ENCODE data around the gene OR13H1.
"Not testable (repeated sequence)": the region's sequence is repeated elsewhere in the genome, so short reads cannot be mapped to it uniquely, and the experiment has no call there.

The OR13H1 gene

GRCh38 chrX:131543774-131544173 is at the start of gene OR13H1:
TSS of gene OR13H1 (plus strand) at chrX:131544074. CDS start at chrX:131544074, 0 bp downstream.
- DNase-seq = no peak

- DNase-seq = not testable (repeated sequence)
Observed at GRCh38 chrX:131501556-131501955, 42.3 kb upstream of the OR13H1 start.

- DNase-seq = no peak
Observed at GRCh38 chrX:131513159-131513914, 30.5 kb upstream of the OR13H1 start.

- DNase-seq = no peak
Observed at GRCh38 chrX:131521824-131522223, 22.1 kb upstream of the OR13H1 start.

- no peak for DNase-seq
Observed at GRCh38 chrX:131544218-131544617, 344 bp downstream of the OR13H1 start.

GRCh38 chrX:131549011-131549410 is 5.1 kb downstream of the OR13H1 start:
- no peak for DNase-seq

GRCh38 chrX:131552453-131552852 is 8.6 kb downstream of the OR13H1 start:
- not testable (repeated sequence) for DNase-seq

GRCh38 chrX:131558562-131558961 is 14.7 kb downstream of the OR13H1 start:
- DNase-seq = no peak

GRCh38 chrX:131564553-131565229 is 20.8 kb downstream of the OR13H1 start:
- DNase-seq = no peak

- no peak for DNase-seq
Observed at GRCh38 chrX:131565909-131566308, 22.0 kb downstream of the OR13H1 start.

GRCh38 chrX:131571348-131571747 is 27.5 kb downstream of the OR13H1 start:
- no peak for DNase-seq

GRCh38 chrX:131572372-131573014 is 28.6 kb downstream of the OR13H1 start:
- no peak for DNase-seq

- no peak for DNase-seq
Observed at GRCh38 chrX:131577413-131577812, 33.5 kb downstream of the OR13H1 start.

GRCh38 chrX:131577999-131578734 is 34.3 kb downstream of the OR13H1 start:
- no peak for DNase-seq

- peak; percentile 74 for DNase-seq
Observed at GRCh38 chrX:131578735-131579367, 35.0 kb downstream of the OR13H1 start.

GRCh38 chrX:131588995-131589394 is 45.1 kb downstream of the OR13H1 start:
- peak; percentile 57 for DNase-seq
